Gastroesophageal sphincter (tissue), 4 donors: ENCODE data around the gene KMT2C. TPM values are rescaled to one million over a fixed set of nuclear protein-coding genes. Genes with fewer than 3 reads are reported as not detected.
"Not testable (repeated sequence)": the region's sequence is repeated elsewhere in the genome, so short reads cannot be mapped to it uniquely, and the experiment has no call there.

Experiments used
- ATAC-seq: fragments of 150-250 bp; one replicate; pipeline ENCODE4 v1.9.1; 2016; ENCODE audit warnings: mild to moderate bottlenecking, moderate library complexity
- H3K27ac ChIP-seq, 4 donors: fragments of 200-600 bp; sonication (generic) in 3 of 4; 1 replicate in 3 of 4; 2 replicates in 1 of 4; pipeline ENCODE4 v1.5.1; 2016 to 2019
- H3K27me3 ChIP-seq: fragments of 200-600 bp; sonication (generic); one replicate; pipeline ENCODE4 v1.5.1; 2019
- H3K36me3 ChIP-seq, 2 donors: fragments of 200-600 bp; sonication (generic); one replicate each; pipeline ENCODE4 v1.5.1; 2019; ENCODE audit warnings: control low read depth in 1 of 2
- H3K4me1 ChIP-seq, 3 donors: fragments of 200-600 bp; sonication (generic); 1 replicate in 2 of 3; 2 replicates in 1 of 3; pipeline ENCODE4 v1.5.1; 2016 to 2019; ENCODE audit warnings: control low read depth in 2 of 3
- H3K4me3 ChIP-seq, 2 donors: fragments of 200-600 bp; sonication (generic); one replicate each; pipeline ENCODE4 v1.5.1; 2019; ENCODE audit warnings: mild to moderate bottlenecking in 1 of 2, moderate library complexity in 1 of 2
- H3K9me3 ChIP-seq, 3 donors: fragments of 200-600 bp; sonication (generic); one replicate each; pipeline ENCODE4 v1.5.1; 2017 to 2019; ENCODE audit warnings: control low read depth in 2 of 3
- CTCF ChIP-seq, 4 experiments: fragments of 200-600 bp in 2 of 4; fragments of 450-650 bp in 2 of 4; sonication (generic) in 1 of 4; IDR thresholded peaks; one replicate each; pipeline ENCODE4 v1.5.1; 2017 to 2019; ENCODE audit warnings: antibody characterized with exemption in 4 of 4, mild to moderate bottlenecking in 2 of 4, moderate library complexity in 2 of 4
- EP300 ChIP-seq: sonication (generic); formaldehyde crosslinking; IDR thresholded peaks from one replicate; pipeline ENCODE4 v1.6.1; 2017; ENCODE audit warnings: antibody characterized with exemption, mild to moderate bottlenecking
- POLR2A ChIP-seq, 2 donors: fragments of 450-650 bp; IDR thresholded peaks; one replicate each; pipeline ENCODE4 v1.6.1; 2017; ENCODE audit warnings: antibody characterized with exemption in 2 of 2, mild to moderate bottlenecking in 2 of 2, moderate library complexity in 1 of 2
- POLR2AphosphoS5 ChIP-seq: sonication (generic); formaldehyde crosslinking; IDR thresholded peaks from one replicate; pipeline ENCODE4 v1.6.1; 2017; ENCODE audit warnings: antibody characterized with exemption
- WGBS, 2 donors: methylation state at CpG; one replicate each; pipeline ENCODE4 v1.1.5; 2018; ENCODE audit warnings: low coverage in 1 of 2; 5-methylcytosine and 5-hydroxymethylcytosine counted together
- total RNA-seq, 4 donors: library from RNA; depleted of rRNA; stranded (reverse); fragments of >200 nt; gene quantifications; one replicate each; pipeline ENCODE4 v1.1.0, GENCODE V29; 2016

KMT2C gene
- total RNA-seq, 4 donors from 2014 or later, result 63.0 to 84.8 (median 75.5) TPM

GRCh38 chr7:152459724-152460251 lies 24.0 kb upstream of the KMT2C start:
- no peaks in the 10 kb centered on the region for H3K27me3 ChIP-seq
- peaks cover 0 to 13% (median 4%) of the 10 kb centered on the region in 3 donors for H3K4me1 ChIP-seq
- no peak overlapping the region for H3K4me3 ChIP-seq
- ATAC-seq, result no peak
- no peak overlapping the region for H3K27ac ChIP-seq
- 67 to 72% methylated on average over 4 to 5 of the region's 5 CpGs for WGBS, 2 donors
- TF ChIP-seq POLR2A (IDR thresholded peaks at IDR 0.05) (no peak), POLR2AphosphoS5 (no peak), CTCF (IDR thresholded peaks at IDR 0.05) (no peak), EP300 (no peak)
- H3K36me3 ChIP-seq, result no peaks in the 10 kb centered on the region
- no peaks in the 10 kb centered on the region for H3K9me3 ChIP-seq

GRCh38 chr7:152451356-152451755 lies 15.6 kb upstream of the KMT2C start:
- H3K27ac ChIP-seq, result no peak overlapping the region
- H3K4me1 ChIP-seq, result no peaks in the 10 kb centered on the region
- H3K27me3 ChIP-seq, result no peaks in the 10 kb centered on the region
- WGBS, 2 donors, result 64 to 73% methylated on average over 1 to 2 of the region's 5 CpGs
- H3K4me3 ChIP-seq, result no peak overlapping the region
- H3K36me3 ChIP-seq, result no peaks in the 10 kb centered on the region
- ATAC-seq, result no peak
- TF ChIP-seq EP300 (no peak), CTCF (IDR thresholded peaks at IDR 0.05) (no peak), POLR2A (IDR thresholded peaks at IDR 0.05) (no peak), POLR2AphosphoS5 (no peak)
- no peaks in the 10 kb centered on the region for H3K9me3 ChIP-seq

DNA sequence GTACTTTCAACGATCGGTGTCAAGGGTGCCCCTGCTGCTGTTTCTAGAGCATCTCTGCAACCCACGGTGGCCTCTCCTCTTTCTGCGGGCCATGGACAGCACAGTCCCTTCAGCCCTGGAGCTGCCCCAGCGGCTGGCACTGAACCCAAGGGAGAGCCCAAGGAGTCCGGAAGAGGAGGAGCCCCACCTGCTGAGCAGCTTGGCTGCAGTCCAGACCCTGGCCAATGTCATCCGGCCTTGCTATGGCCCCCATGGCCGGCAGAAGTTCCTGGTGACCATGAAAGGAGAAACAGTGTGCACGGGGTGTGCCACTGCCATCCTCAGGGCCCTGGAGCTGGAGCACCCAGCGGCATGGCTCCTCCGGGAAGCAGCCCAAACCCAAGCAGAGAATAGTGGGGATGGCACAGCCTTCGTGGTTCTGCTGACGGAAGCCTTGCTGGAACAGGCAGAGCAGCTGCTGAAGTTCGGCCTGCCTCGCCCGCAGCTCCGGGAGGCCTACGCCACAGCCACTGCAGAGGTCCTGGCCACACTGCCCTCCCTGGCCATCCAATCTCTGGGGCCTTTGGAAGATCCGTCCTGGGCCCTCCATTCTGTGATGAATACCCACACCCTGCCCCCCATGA lies 9.7 kb upstream of the KMT2C start:
- not testable (repeated sequence) for H3K4me1 ChIP-seq, H3K27ac ChIP-seq, ATAC-seq, H3K4me3 ChIP-seq, H3K27me3 ChIP-seq, H3K36me3 ChIP-seq, H3K9me3 ChIP-seq
- WGBS, 2 donors, result 87 to 90% methylated on average over 2 to 3 of the region's 19 CpGs

DNA sequence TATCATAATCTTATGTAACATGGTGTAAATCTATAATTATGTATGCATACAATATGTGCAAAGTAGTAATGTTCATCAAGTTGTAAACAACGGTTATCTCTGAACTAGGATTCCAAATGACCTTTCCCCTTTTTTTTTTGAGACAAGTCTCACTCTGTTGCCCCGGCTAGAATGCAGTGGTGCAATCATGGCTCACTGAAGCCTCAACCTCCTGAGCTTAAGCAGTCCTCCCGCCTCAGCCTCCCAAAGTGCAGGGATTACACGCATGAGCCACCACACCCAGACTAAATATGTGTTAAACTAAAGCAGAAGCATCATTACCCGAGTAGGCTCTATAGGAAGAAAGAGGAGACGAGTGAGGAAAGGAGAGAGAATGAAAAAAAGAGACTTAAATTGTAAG lies 7.8 kb upstream of the KMT2C start:
- Histone ChIP-seq H3K4me3 (no peak overlapping the region), H3K9me3 (no peaks in the 10 kb centered on the region), H3K4me1 (no peaks in the 10 kb centered on the region), H3K27ac (no peak overlapping the region), H3K36me3 (no peaks in the 10 kb centered on the region), H3K27me3 (no peaks in the 10 kb centered on the region)
- TF ChIP-seq EP300 (no peak), CTCF (IDR thresholded peaks at IDR 0.05) (no peak), POLR2A (IDR thresholded peaks at IDR 0.05) (no peak), POLR2AphosphoS5 (no peak)
- 77 to 88% methylated on average over 1 to 3 of the region's 6 CpGs for WGBS, 2 donors
- ATAC-seq, result no peak

- H3K27me3 ChIP-seq, result no peaks in the 10 kb centered on the region
- no peak for ATAC-seq
- no peak overlapping the region for H3K4me3 ChIP-seq
- 94% methylated on average over 6 of the region's 7 CpGs; no CpG with 5 or more reads in 1 of the 2 donors for WGBS, 2 donors
- H3K4me1 ChIP-seq, result peaks cover 0 to 1% (median 0%) of the 10 kb centered on the region in 3 donors
- no peaks in the 10 kb centered on the region for H3K9me3 ChIP-seq
- no peak for TF ChIP-seq CTCF (IDR thresholded peaks at IDR 0.05)
- TF ChIP-seq EP300, result no peak
- no peak for TF ChIP-seq POLR2A (IDR thresholded peaks at IDR 0.05)
- TF ChIP-seq POLR2AphosphoS5, result no peak
- no peak overlapping the region for H3K27ac ChIP-seq
- no peaks in the 10 kb centered on the region for H3K36me3 ChIP-seq
These were observed 6.6 kb upstream of the KMT2C start for GRCh38 chr7:152442330-152442835.

GRCh38 chr7:152441810-152442209 lies 6.0 kb upstream of the KMT2C start:
- H3K36me3 ChIP-seq, H3K27ac ChIP-seq, H3K27me3 ChIP-seq, H3K4me3 ChIP-seq, H3K4me1 ChIP-seq, H3K9me3 ChIP-seq, ATAC-seq: not testable (repeated sequence)
- 79 to 100% methylated on average over 1 to 8 of the region's 8 CpGs for WGBS, 2 donors

DNA sequence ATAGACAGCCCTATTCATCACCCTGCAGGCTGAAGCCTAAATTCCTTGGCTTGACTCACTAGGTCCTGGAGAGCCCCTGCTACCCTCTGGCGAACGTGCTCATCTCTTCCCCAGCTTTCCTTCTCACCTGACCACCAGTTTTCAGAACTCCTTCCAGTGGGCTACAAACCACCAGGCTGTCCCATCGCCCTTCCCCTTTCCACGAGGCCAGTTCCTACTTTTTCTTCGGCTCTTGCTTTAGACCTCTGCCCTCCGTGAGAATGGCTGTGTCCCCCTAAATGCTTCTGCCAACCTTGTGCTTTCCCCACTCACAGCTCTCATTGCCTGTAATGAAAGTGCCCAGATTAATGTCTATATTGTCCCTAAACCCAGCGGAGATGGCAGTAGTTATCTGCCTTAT lies 5.4 kb upstream of the KMT2C start:
- WGBS, 2 donors, result 70 to 77% methylated on average over 5 to 7 of the region's 7 CpGs

GRCh38 chr7:152438017-152438416 lies 2.2 kb upstream of the KMT2C start:
- Histone ChIP-seq H3K4me1 (peaks cover 0 to 16% (median 2%) of the 10 kb centered on the region in 3 donors), H3K27ac (peak overlapping the region in 2 of 4 donors; percentile 4 to 100)
- not testable (repeated sequence) for ATAC-seq, H3K27me3 ChIP-seq, H3K4me3 ChIP-seq, H3K36me3 ChIP-seq, H3K9me3 ChIP-seq
- 68 to 73% methylated on average over 4 of the region's 4 CpGs for WGBS, 2 donors

More for the DNA sequence above, 5.4 kb upstream of the KMT2C start:
- not testable (repeated sequence) for H3K27me3 ChIP-seq, H3K9me3 ChIP-seq, H3K27ac ChIP-seq, ATAC-seq, H3K4me3 ChIP-seq, H3K4me1 ChIP-seq, H3K36me3 ChIP-seq
